Neuron (in vitro differentiated cells): ENCODE results near the gene LAMC1.
"Not testable (repeated sequence)": the region's sequence is repeated elsewhere in the genome, so short reads cannot be mapped to it uniquely, and the experiment has no call there.

Experiments used
- H2AFZ ChIP-seq: one replicate; pipeline ENCODE4 v1.6.1; 2013; ENCODE audit warnings: low read depth, mild to moderate bottlenecking, inconsistent platforms, low read length, moderate library complexity
- H3K27me3 ChIP-seq: one replicate; pipeline ENCODE4 v1.6.1; 2013; ENCODE audit warnings: low read length; ENCODE audit not compliant: insufficient read depth
- H3K36me3 ChIP-seq: one replicate; pipeline ENCODE4 v1.6.1; 2013; ENCODE audit warnings: low read length; ENCODE audit not compliant: insufficient read depth
- H3K4me1 ChIP-seq: one replicate; pipeline ENCODE4 v1.6.1; 2013; ENCODE audit warnings: low read length; ENCODE audit not compliant: insufficient read depth
- H3K4me3 ChIP-seq: 2 replicates; pipeline ENCODE4 v1.5.1; 2013; ENCODE audit warnings: mild to moderate bottlenecking, low read length, moderate library complexity
- H3K9me3 ChIP-seq: one replicate; pipeline ENCODE4 v1.6.1; 2013; ENCODE audit warnings: low read length

The LAMC1 gene

DNA sequence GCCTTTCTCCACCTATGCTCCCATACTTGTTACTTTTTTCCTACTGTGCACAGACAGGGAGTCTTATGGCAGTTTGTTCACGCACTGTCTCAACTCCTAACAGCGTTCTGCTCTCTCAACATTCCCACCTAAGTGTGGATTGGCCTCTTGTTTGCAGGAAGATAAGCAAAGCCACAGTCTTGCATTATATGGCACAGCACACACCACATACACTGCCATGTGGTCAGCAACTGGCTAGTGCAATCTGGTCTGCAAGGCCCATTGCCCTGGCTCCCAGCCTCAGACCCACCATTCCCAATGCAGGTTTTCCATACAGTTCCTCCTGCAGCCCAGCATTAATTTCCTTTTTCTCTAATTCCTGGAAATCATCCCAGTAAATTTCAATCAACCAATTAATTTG lies 124.5 kb downstream of the LAMC1 start:
- Histone ChIP-seq H3K9me3 (no peaks in the 10 kb centered on the region), H3K36me3 (peaks cover 6% of the 10 kb centered on the region), H3K4me3 (no peak overlapping the region), H2AFZ (no peak overlapping the region), H3K27me3 (no peaks in the 10 kb centered on the region), H3K4me1 (no peaks in the 10 kb centered on the region)

GRCh38 chr1:183148599-183148998 lies 125.4 kb downstream of the LAMC1 start:
- Histone ChIP-seq H3K36me3 (no peaks in the 10 kb centered on the region), H3K27me3 (no peaks in the 10 kb centered on the region), H3K9me3 (no peaks in the 10 kb centered on the region), H3K4me3 (no peak overlapping the region), H3K4me1 (no peaks in the 10 kb centered on the region), H2AFZ (no peak overlapping the region)

- Histone ChIP-seq H3K4me1 (no peaks in the 10 kb centered on the region), H3K9me3 (no peaks in the 10 kb centered on the region), H2AFZ (no peak overlapping the region), H3K27me3 (no peaks in the 10 kb centered on the region), H3K36me3 (no peaks in the 10 kb centered on the region), H3K4me3 (no peak overlapping the region)
Measured at GRCh38 chr1:183149273-183149672, 126.1 kb downstream of the LAMC1 start.

- H3K27me3 ChIP-seq, H3K4me3 ChIP-seq, H3K36me3 ChIP-seq, H2AFZ ChIP-seq, H3K9me3 ChIP-seq, H3K4me1 ChIP-seq: not testable (repeated sequence)
Measured at GRCh38 chr1:183150032-183150431, 126.8 kb downstream of the LAMC1 start.

DNA sequence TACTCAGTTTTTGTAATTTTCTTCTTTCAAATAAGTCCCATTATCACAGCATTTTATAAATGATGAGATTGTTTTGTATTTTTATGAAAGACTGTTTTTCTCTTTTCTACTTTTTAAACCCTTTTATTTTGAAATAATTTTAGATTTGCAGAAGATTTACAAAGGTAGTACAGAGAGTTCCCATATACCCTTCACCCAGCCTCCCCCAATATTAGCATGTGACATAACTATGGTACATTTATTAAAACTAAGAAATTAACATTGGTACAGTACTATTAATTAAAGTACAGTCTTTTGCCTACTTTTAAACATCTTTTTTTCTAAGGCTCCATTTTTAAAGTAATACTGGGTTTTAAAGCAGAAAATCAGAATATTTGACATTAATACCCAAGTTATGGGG lies 127.2 kb downstream of the LAMC1 start:
- no peaks in the 10 kb centered on the region for H3K4me1 ChIP-seq
- no peaks in the 10 kb centered on the region for H3K27me3 ChIP-seq
- H3K4me3 ChIP-seq = no peak overlapping the region
- H3K9me3 ChIP-seq = no peaks in the 10 kb centered on the region
- H2AFZ ChIP-seq = no peak overlapping the region
- H3K36me3 ChIP-seq = no peaks in the 10 kb centered on the region

GRCh38 chr1:183152180-183152579 lies 129.0 kb downstream of the LAMC1 start:
- H3K9me3 ChIP-seq = no peaks in the 10 kb centered on the region
- H3K4me3 ChIP-seq = no peak overlapping the region
- H3K27me3 ChIP-seq = no peaks in the 10 kb centered on the region
- H3K36me3 ChIP-seq = no peaks in the 10 kb centered on the region
- H2AFZ ChIP-seq = no peak overlapping the region
- no peaks in the 10 kb centered on the region for H3K4me1 ChIP-seq

GRCh38 chr1:183155939-183156338 lies 132.7 kb downstream of the LAMC1 start:
- Histone ChIP-seq H3K27me3 (no peaks in the 10 kb centered on the region), H3K4me1 (no peaks in the 10 kb centered on the region), H3K4me3 (no peak overlapping the region), H3K9me3 (no peaks in the 10 kb centered on the region), H2AFZ (no peak overlapping the region), H3K36me3 (no peaks in the 10 kb centered on the region)

- Histone ChIP-seq H2AFZ (no peak overlapping the region), H3K9me3 (no peaks in the 10 kb centered on the region), H3K27me3 (no peaks in the 10 kb centered on the region), H3K36me3 (no peaks in the 10 kb centered on the region), H3K4me1 (peaks cover 10% of the 10 kb centered on the region), H3K4me3 (no peak overlapping the region)
Measured at GRCh38 chr1:183159960-183160359, 136.7 kb downstream of the LAMC1 start.

DNA sequence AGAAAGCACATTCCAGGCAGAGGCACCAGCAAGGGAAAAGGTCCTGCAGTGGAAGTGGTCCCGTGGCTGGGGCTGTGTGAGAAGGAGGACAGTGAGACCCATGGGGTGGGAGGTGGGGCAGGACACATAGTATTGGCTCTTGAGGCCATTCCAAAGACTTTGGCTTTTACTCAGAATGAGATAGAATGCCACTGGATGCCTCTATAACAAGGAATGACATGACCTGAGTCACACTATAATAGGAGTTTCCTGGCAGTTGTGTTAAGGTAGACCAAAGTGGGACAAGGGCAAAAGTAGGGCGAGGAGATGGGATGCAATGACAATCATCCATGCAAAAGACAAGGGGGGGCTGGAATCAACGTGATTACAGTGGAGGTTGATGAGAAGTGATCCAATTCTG lies 138.2 kb downstream of the LAMC1 start:
- Histone ChIP-seq H3K27me3 (no peaks in the 10 kb centered on the region), H3K9me3 (no peaks in the 10 kb centered on the region), H2AFZ (no peak overlapping the region), H3K36me3 (no peaks in the 10 kb centered on the region), H3K4me1 (peaks cover 12% of the 10 kb centered on the region), H3K4me3 (no peak overlapping the region)

- Histone ChIP-seq H3K4me3 (no peak overlapping the region), H3K36me3 (no peaks in the 10 kb centered on the region), H3K4me1 (peaks cover 12% of the 10 kb centered on the region), H2AFZ (no peak overlapping the region), H3K9me3 (no peaks in the 10 kb centered on the region), H3K27me3 (no peaks in the 10 kb centered on the region)
Measured at GRCh38 chr1:183163316-183163715, 140.1 kb downstream of the LAMC1 start.

DNA sequence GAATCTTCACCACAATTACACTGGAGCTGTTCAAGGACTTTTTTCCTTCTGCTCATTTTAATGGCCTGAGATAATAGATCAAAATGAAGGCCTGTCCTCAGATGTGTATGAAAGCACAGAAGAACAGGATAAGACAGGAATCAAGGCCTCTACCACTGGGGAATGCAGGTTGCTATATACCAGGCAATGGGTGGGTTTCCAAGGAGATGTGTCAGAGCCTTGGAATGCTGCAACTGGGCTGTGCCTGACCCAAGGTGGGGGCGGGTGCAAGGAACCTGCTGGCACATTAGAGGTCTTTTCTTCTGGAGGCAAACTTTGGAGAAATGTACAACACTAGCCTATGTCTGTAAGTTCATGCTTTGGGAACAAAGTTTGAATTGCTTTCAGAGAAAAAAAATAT lies 141.1 kb downstream of the LAMC1 start:
- H3K27me3 ChIP-seq = no peaks in the 10 kb centered on the region
- H2AFZ ChIP-seq = no peak overlapping the region
- no peaks in the 10 kb centered on the region for H3K9me3 ChIP-seq
- H3K4me1 ChIP-seq = peaks cover 12% of the 10 kb centered on the region
- no peak overlapping the region for H3K4me3 ChIP-seq
- H3K36me3 ChIP-seq = no peaks in the 10 kb centered on the region

DNA sequence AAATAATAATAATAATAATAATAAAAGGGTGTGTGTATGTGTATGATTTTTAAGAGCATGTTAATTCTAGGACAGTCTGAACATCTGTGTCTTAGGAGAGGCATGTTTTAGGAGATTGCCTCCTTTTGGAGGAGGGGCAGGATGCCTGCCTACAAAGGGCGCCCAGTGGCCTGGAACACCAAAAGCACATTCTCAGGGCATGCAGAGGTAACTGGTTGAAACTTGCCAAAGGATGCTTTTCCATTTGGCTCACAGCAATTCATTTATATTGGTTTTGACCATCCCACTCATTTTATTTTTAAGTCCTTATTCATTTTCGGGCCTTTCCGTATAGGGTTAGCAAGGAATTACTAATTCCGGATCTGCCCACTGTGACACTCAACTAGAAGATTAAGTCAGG lies 141.7 kb downstream of the LAMC1 start:
- Histone ChIP-seq H3K4me1 (peaks cover 12% of the 10 kb centered on the region), H3K4me3 (no peak overlapping the region), H3K27me3 (no peaks in the 10 kb centered on the region), H2AFZ (no peak overlapping the region), H3K36me3 (no peaks in the 10 kb centered on the region), H3K9me3 (no peaks in the 10 kb centered on the region)

DNA sequence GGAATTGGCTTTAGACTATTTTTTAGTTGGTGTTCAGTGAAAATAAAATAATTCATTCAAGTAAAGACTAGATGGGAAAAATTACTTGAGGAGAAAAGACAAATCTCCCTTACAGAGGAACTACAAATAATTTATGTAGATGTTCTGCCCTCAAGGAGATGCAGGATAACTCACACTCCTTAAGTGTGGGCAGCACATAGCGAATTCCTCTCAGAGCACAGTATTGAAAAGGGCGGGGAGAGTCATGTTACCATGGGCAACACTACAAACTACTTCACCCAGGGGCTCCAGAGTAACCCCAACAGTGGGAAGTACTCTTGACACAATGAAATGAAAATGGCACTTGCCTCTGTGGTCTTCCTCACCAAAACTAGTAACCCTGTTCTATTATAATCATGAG lies 142.2 kb downstream of the LAMC1 start:
- Histone ChIP-seq H3K36me3 (no peaks in the 10 kb centered on the region), H3K27me3 (no peaks in the 10 kb centered on the region), H3K9me3 (no peaks in the 10 kb centered on the region), H3K4me1 (peaks cover 12% of the 10 kb centered on the region), H3K4me3 (no peak overlapping the region), H2AFZ (no peak overlapping the region)

DNA sequence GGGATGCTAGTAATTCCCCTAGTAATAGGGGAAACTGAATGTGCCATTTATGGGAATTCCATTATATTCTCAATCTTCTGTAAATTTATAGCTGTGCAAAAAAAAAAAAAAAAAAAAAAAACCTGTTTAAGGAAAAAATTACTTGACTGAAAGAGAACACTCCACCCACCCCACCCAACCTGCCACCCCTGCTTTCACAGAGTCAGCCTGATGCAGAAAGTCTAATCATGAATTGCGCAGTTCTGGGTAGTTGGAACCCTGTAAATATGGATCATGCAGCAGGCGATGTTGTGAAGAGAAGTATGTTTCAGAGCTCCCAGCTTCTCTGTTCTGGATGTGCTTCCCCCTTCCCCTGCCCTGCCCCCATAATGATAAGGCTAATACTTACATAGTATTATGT lies 143.2 kb downstream of the LAMC1 start:
- no peak overlapping the region for H2AFZ ChIP-seq
- peaks cover 12% of the 10 kb centered on the region for H3K4me1 ChIP-seq
- no peaks in the 10 kb centered on the region for H3K9me3 ChIP-seq
- no peak overlapping the region for H3K4me3 ChIP-seq
- no peaks in the 10 kb centered on the region for H3K27me3 ChIP-seq
- H3K36me3 ChIP-seq = no peaks in the 10 kb centered on the region
